ENCODE results near the gene SSNA1.
"Not testable (repeated sequence)": the region's sequence is repeated elsewhere in the genome, so short reads cannot be mapped to it uniquely, and the experiment has no call there.

The SSNA1 gene

DNA sequence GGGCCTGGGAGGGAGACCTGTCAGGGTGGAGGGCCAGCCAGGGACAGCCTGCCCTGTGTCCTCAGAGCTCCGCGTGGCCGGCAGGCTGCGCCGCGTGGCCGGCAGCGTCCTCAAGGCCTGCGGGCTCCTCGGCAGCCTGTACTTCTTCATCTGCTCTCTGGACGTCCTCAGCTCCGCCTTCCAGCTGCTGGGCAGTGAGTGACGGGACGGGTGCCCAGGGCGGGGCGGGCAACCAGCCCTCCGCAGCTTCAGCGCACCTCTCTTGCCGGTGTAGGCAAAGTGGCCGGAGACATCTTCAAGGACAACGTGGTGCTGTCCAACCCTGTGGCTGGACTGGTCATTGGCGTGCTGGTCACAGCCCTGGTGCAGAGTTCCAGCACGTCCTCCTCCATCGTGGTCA is 44.0 kb downstream of the SSNA1 start:
- H3K4me1 ChIP-seq (ENCODE audit: control insufficient read depth, insufficient read depth, low read length), result peaks cover 21% of the 10 kb centered on the region
- H3K27me3 ChIP-seq (ENCODE audit: control insufficient read depth in 1 of 2, insufficient read depth in 2 of 2, low read length in 2 of 2), result peaks cover 44 to 55% of the 10 kb centered on the region in 2 donors
- no peak overlapping the region for H3K9ac ChIP-seq (ENCODE audit: low read length in 2 of 2)
- H3K36me3 ChIP-seq (ENCODE audit: control insufficient read depth in 2 of 2, insufficient read depth in 2 of 2, low read length in 2 of 2), result no peaks in the 10 kb centered on the region
- H3K4me3 ChIP-seq (ENCODE audit: low read length in 2 of 2), result no peak overlapping the region
- H3K9me3 ChIP-seq (ENCODE audit: control insufficient read depth in 2 of 2, low read length in 2 of 2), result no peaks in the 10 kb centered on the region
- H3K27ac ChIP-seq (ENCODE audit: low read length), result no peak overlapping the region

DNA sequence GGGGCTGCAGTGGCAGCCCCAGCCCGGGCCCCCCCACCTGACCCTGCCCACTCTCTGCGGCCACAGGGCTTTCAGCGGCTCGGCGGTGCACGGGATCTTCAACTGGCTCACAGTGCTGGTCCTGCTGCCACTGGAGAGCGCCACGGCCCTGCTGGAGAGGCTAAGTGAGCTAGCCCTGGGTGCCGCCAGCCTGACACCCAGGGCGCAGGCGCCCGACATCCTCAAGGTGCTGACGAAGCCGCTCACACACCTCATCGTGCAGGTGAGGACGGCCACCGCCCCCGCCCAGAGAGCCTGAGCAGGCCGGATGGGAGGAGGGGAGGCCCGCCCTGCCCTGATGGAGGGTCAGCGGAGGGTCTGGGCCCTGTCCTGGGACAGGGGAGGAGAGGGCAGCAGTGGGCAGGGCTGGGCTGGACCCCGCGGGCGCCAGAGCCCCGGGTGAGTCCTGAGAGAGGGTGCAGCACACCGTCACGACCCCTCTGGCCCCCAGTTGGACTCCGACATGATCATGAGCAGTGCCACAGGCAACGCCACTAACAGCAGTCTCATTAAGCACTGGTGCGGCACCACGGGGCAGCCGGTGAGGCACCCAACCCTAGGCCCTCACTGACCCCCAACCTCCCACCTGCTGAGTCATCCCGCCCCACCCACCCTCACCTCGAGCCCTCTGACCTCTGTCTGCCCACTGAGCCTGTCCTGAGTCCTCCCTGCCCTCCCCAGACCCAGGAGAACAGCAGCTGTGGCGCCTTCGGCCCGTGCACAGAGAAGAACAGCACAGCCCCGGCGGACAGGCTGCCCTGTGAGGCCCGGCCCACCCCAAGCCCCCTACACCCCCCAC is 44.9 kb downstream of the SSNA1 start:
- no peak overlapping the region for H3K4me3 ChIP-seq (ENCODE audit: low read length in 2 of 2)
- no peaks in the 10 kb centered on the region for H3K36me3 ChIP-seq (ENCODE audit: control insufficient read depth in 2 of 2, insufficient read depth in 2 of 2, low read length in 2 of 2)
- H3K27me3 ChIP-seq (ENCODE audit: control insufficient read depth in 1 of 2, insufficient read depth in 2 of 2, low read length in 2 of 2), result peaks cover 43 to 52% of the 10 kb centered on the region in 2 donors
- H3K9me3 ChIP-seq (ENCODE audit: control insufficient read depth in 2 of 2, low read length in 2 of 2), result no peaks in the 10 kb centered on the region
- H3K4me1 ChIP-seq (ENCODE audit: control insufficient read depth, insufficient read depth, low read length), result peaks cover 21% of the 10 kb centered on the region
- H3K27ac ChIP-seq (ENCODE audit: low read length), result no peak overlapping the region
- H3K9ac ChIP-seq (ENCODE audit: low read length in 2 of 2), result no peak overlapping the region

DNA sequence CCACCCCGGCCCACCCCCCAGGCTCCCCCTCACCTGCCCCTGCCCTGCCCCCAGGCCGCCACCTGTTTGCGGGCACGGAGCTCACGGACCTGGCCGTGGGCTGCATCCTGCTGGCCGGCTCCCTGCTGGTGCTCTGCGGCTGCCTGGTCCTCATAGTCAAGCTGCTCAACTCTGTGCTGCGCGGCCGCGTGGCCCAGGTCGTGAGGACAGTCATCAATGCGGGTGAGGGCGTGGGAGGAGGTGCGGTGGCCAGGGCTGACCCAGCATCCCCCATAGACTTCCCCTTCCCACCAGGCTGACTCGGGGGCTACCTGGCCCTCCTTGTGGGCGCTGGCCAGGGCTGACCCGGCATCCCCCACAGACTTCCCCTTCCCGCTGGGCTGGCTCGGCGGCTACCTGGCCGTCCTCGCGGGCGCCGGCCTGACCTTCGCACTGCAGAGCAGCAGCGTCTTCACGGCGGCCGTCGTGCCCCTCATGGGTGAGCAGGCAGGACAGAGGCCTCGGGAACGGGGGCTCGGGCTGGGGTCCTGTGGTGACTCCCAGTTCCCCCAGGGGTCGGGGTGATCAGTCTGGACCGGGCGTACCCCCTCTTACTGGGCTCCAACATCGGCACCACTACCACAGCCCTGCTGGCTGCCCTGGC is 45.7 kb downstream of the SSNA1 start:
- Histone ChIP-seq H3K9ac (ENCODE audit: low read length in 2 of 2) (no peak overlapping the region), H3K36me3 (ENCODE audit: control insufficient read depth in 2 of 2, insufficient read depth in 2 of 2, low read length in 2 of 2) (no peaks in the 10 kb centered on the region), H3K4me3 (ENCODE audit: low read length in 2 of 2) (no peak overlapping the region), H3K4me1 (ENCODE audit: control insufficient read depth, insufficient read depth, low read length) (peaks cover 28% of the 10 kb centered on the region), H3K27ac (ENCODE audit: low read length) (no peak overlapping the region), H3K9me3 (ENCODE audit: control insufficient read depth in 2 of 2, low read length in 2 of 2) (no peaks in the 10 kb centered on the region), H3K27me3 (ENCODE audit: control insufficient read depth in 1 of 2, insufficient read depth in 2 of 2, low read length in 2 of 2) (peaks cover 36 to 44% of the 10 kb centered on the region in 2 donors)

DNA sequence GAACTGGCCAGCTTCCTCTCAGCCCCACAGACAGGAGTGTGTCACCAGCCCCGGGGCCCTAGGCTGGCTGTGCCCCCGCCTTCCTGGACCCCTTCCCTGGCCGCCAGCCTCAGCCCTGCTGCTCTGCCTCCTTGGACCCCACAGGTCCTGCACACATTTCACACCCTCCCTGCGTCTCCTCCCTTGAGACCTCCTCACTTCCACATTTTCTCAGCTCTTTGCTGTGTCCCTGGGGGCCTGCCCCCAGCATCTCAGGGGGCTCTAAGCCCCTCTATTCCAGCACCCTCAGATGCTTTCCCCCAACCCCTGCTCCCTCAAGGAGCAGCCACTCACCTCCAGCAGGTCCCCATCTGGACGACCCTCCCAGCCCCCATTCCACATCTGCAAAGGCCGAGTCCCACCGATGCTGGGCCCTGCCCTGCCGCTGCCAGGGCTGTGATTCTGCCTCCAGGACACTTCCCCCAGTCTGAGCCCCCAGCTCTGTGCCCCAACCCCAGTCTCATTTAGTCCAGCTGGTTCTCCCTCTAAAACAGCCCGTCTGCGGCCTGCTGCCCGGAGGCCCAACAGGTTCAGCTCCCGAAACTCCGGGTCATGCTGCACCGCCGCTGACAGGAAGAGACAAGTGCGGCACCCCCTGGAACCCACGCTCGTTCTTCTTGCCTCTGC is 46.4 kb downstream of the SSNA1 start:
- Histone ChIP-seq H3K36me3 (ENCODE audit: control insufficient read depth in 2 of 2, insufficient read depth in 2 of 2, low read length in 2 of 2) (no peaks in the 10 kb centered on the region), H3K9ac (ENCODE audit: low read length in 2 of 2) (no peak overlapping the region)

DNA sequence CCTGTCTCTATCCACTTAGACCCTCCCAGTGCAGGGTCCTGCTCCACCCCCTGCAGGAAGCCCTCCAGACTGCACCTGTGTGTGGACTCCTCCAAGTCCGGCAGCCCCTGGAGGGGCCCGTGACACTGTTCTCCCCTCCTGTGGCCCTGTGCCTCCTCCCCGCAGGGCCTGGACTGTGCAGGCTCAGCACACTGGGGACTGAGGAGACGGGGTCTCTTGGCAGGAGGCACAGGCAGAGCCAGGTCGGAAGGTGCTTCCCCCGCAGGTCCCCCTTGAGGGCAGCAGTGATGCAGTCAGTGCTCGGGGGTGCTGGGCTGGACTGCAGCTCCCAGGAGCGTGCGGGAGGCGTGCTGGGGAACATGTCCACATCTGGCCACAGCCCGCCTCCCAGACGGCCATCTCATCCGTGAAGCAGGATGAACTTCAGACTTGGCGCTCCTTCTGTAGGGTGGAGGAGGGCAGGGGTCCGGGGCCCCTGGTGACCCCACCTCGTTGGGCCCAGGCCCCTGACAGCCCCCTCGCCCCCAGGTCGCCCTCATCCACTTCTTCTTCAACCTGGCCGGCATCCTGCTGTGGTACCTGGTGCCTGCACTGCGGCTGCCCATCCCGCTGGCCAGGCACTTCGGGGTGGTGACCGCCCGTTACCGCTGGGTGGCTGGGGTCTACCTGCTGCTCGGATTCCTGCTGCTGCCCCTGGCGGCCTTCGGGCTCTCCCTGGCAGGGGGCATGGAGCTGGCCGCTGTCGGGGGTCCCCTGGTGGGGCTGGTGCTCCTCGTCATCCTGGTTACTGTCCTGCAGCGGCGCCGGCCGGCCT is 47.2 kb downstream of the SSNA1 start:
- Histone ChIP-seq H3K4me3 (ENCODE audit: low read length in 2 of 2) (peak overlapping the region; percentile 51 to 60), H3K36me3 (ENCODE audit: control insufficient read depth in 2 of 2, insufficient read depth in 2 of 2, low read length in 2 of 2) (no peaks in the 10 kb centered on the region), H3K27me3 (ENCODE audit: control insufficient read depth in 1 of 2, insufficient read depth in 2 of 2, low read length in 2 of 2) (peaks cover 27 to 30% of the 10 kb centered on the region in 2 donors), H3K27ac (ENCODE audit: low read length) (no peak overlapping the region), H3K9me3 (ENCODE audit: control insufficient read depth in 2 of 2, low read length in 2 of 2) (no peaks in the 10 kb centered on the region), H3K9ac (ENCODE audit: low read length in 2 of 2) (peak overlapping the region in 1 of 2 donors; percentile 22), H3K4me1 (ENCODE audit: control insufficient read depth, insufficient read depth, low read length) (peaks cover 33% of the 10 kb centered on the region)

More for the DNA sequence above, 46.4 kb downstream of the SSNA1 start:
- Histone ChIP-seq H3K9me3 (ENCODE audit: control insufficient read depth in 2 of 2, low read length in 2 of 2) (no peaks in the 10 kb centered on the region), H3K4me3 (ENCODE audit: low read length in 2 of 2) (no peak overlapping the region), H3K27ac (ENCODE audit: low read length) (no peak overlapping the region), H3K27me3 (ENCODE audit: control insufficient read depth in 1 of 2, insufficient read depth in 2 of 2, low read length in 2 of 2) (peaks cover 31 to 36% of the 10 kb centered on the region in 2 donors), H3K4me1 (ENCODE audit: control insufficient read depth, insufficient read depth, low read length) (peaks cover 28% of the 10 kb centered on the region)

DNA sequence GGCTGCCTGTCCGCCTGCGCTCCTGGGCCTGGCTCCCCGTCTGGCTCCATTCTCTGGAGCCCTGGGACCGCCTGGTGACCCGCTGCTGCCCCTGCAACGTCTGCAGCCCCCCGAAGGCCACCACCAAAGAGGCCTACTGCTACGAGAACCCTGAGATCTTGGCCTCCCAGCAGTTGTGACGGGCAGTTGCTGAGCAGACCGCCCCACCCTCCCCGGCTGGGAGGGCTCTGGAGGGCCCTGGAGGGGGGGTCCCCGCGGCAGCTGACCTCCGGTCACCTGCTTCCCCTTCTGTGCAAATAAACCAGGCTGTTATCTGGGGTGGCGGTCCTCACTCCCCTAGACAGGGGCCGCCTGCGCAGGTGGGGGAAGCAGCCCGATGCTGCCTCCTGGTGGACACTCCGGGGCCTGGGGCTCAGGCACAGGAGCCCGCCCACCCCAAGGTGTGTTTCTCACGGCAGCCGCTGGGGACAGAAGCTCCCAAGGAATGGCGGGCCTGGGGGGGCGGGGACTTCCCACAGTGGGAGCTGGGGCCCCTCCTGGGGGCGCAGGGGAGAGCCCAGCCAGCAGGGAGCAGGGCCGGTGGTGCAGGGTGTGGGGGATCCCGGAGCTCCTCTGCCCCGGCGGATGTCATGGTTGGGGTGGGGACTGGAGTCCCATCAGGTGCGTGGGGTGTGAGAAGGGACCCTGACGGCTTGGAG is 47.9 kb downstream of the SSNA1 start:
- H3K4me3 ChIP-seq (ENCODE audit: low read length in 2 of 2), result peak overlapping the region; percentile 51 to 60
- H3K27ac ChIP-seq (ENCODE audit: low read length), result no peak overlapping the region
- H3K27me3 ChIP-seq (ENCODE audit: control insufficient read depth in 1 of 2, insufficient read depth in 2 of 2, low read length in 2 of 2), result peaks cover 22 to 23% of the 10 kb centered on the region in 2 donors
- H3K9me3 ChIP-seq (ENCODE audit: control insufficient read depth in 2 of 2, low read length in 2 of 2), result no peaks in the 10 kb centered on the region
- no peaks in the 10 kb centered on the region for H3K36me3 ChIP-seq (ENCODE audit: control insufficient read depth in 2 of 2, insufficient read depth in 2 of 2, low read length in 2 of 2)
- H3K9ac ChIP-seq (ENCODE audit: low read length in 2 of 2), result peak overlapping the region; percentile 21 to 22
- H3K4me1 ChIP-seq (ENCODE audit: control insufficient read depth, insufficient read depth, low read length), result peaks cover 33% of the 10 kb centered on the region

DNA sequence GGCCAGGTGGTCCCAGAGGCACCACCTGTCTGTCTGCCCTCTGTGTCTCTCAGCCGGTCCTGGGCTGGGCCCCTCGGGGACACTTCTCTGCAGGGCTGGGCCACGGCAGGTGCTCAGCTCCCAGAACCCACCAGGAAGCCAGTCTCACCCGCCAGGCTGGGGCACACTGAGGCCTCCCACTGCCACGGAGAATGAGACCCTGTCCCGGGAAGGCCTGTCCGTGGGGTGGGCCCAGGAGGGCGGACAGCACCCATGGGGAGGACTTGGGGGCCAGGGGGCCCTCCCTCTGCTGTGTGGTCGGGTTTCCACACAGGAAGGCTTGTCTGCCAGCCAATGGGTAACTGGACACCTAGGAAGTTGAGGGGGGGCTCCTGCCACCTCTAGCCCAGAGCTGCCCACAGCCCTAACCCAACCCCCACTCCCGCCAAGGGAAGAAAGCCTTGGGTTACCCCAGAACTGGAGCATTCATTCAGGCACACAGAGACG is 48.5 kb downstream of the SSNA1 start:
- Histone ChIP-seq H3K9ac (ENCODE audit: low read length in 2 of 2) (no peak overlapping the region), H3K27me3 (ENCODE audit: control insufficient read depth in 1 of 2, insufficient read depth in 2 of 2, low read length in 2 of 2) (peaks cover 17% of the 10 kb centered on the region in 2 donors), H3K4me1 (ENCODE audit: control insufficient read depth, insufficient read depth, low read length) (peaks cover 37% of the 10 kb centered on the region), H3K27ac (ENCODE audit: low read length) (no peak overlapping the region), H3K9me3 (ENCODE audit: control insufficient read depth in 2 of 2, low read length in 2 of 2) (no peaks in the 10 kb centered on the region), H3K36me3 (ENCODE audit: control insufficient read depth in 2 of 2, insufficient read depth in 2 of 2, low read length in 2 of 2) (peaks cover 0 to under 1% of the 10 kb centered on the region in 2 donors), H3K4me3 (ENCODE audit: low read length in 2 of 2) (peak overlapping the region in 1 of 2 donors; percentile 35)

DNA sequence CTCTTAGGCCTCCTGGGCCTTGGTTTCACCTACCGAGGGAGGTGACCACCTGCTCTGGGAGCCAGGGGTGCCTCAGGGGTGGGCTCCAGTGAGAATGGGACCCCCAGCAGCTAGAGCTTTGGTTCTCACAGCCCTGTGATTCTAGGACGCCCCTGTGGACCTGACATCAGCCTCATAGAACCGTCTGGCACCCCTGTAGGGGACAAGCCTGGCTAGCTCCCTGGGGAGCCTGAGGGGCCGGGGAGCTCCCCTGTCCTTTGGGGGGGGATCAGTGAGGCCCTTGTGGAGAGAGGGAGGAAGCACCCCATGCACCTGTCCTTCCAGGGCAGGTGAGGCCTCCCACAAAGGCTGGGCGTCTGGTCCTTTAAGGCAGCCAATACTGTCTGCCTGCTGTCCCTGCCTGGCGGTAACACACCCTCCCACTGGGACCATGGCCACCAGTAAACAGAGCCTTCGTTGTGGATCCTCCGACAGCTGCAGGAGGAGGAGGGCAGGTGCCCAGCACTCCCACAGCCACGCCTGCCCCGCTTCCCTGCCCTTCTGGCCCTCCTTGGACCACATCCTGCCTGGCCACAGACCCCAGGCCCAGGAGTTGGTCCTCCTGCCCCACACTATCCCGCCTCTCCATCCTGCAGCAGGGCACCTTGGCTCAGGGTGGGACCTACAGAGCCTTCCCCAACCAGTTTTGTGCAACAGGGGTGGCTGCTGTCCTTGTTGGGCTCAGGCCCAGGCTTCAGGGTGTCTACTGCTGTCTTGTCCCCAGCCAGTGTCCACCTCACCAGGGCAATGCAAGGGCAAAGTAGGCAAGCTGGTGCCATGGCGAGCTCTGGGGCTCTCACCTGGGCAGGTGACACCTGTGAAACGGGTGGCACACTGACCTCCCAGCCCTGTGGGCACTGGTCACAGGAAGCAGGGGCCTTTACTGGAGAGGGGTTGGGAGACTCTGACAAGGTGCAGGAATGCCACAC is 49.6 kb downstream of the SSNA1 start:
- H3K4me1 ChIP-seq (ENCODE audit: control insufficient read depth, insufficient read depth, low read length), result peaks cover 47% of the 10 kb centered on the region
- no peaks in the 10 kb centered on the region for H3K9me3 ChIP-seq (ENCODE audit: control insufficient read depth in 2 of 2, low read length in 2 of 2)
- no peak overlapping the region for H3K4me3 ChIP-seq (ENCODE audit: low read length in 2 of 2)
- no peak overlapping the region for H3K27ac ChIP-seq (ENCODE audit: low read length)
- no peak overlapping the region for H3K9ac ChIP-seq (ENCODE audit: low read length in 2 of 2)
- H3K36me3 ChIP-seq (ENCODE audit: control insufficient read depth in 2 of 2, insufficient read depth in 2 of 2, low read length in 2 of 2), result peaks cover 6 to 10% of the 10 kb centered on the region in 2 donors
- peaks cover 9 to 15% of the 10 kb centered on the region in 2 donors for H3K27me3 ChIP-seq (ENCODE audit: control insufficient read depth in 1 of 2, insufficient read depth in 2 of 2, low read length in 2 of 2)

DNA sequence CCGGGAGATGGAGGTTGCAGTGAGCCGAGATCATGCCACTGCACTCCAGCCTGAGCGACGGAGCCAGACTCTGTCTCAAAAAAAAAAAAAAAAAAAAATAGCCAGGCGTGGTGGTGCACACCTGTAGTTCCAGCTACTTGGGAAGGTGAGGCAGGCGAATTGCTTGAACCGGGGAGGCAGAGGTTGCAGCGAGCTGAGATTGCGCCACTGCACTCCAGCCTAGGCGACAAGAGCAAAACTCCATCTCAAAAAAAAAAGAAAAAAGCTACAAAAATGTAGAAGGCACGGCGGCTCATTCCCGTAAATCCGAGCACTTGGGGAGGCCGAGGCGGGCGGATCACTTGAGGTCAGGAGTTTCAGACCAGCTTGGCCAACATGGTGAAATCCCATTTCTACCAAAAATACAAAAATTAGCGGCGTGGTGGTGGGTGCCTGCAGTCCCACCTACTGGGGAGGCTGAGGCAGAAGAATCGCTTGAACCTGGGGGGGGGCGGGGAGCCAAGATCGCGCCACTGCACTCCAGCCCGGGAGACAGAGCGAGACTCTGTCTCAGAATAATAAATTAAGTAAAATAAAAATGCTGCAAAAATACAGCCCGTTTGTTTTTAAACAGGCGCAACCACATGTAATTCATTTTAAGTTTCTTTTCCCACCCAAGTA is 51.2 kb downstream of the SSNA1 start:
- peaks cover 57% of the 10 kb centered on the region for H3K4me1 ChIP-seq (ENCODE audit: control insufficient read depth, insufficient read depth, low read length)
- H3K9ac ChIP-seq (ENCODE audit: low read length in 2 of 2), result peak overlapping the region; percentile 29 to 66
- H3K27ac ChIP-seq (ENCODE audit: low read length), result peak overlapping the region; percentile 88
- H3K36me3 ChIP-seq (ENCODE audit: control insufficient read depth in 2 of 2, insufficient read depth in 2 of 2, low read length in 2 of 2), result peaks cover 10 to 16% of the 10 kb centered on the region in 2 donors
- not testable (repeated sequence) for H3K27me3 ChIP-seq (ENCODE audit: control insufficient read depth in 1 of 2, insufficient read depth in 2 of 2, low read length in 2 of 2); H3K9me3 ChIP-seq (ENCODE audit: control insufficient read depth in 2 of 2, low read length in 2 of 2)
- H3K4me3 ChIP-seq (ENCODE audit: low read length in 2 of 2), result peak overlapping the region; percentile 69 to 84

Measured in stomach smooth muscle (tissue), 2 donors.